Superior temporal gyrus (tissue), 1 donor: ENCODE data around the gene TLR8.
A peak's percentile ranks its signal among the peaks of the same experiment; 100 is the strongest.

Experiments
- DNase-seq: peaks from one replicate; pipeline ENCODE4 v3.0.0-alpha.2; 2016; ENCODE audit errors: extremely low spot score

Gene TLR8

GRCh38 chrX:12966151-12966550 is 59.7 kb downstream of the TLR8 start:
- DNase-seq, result no peak

GRCh38 chrX:12967711-12968465 is 61.5 kb downstream of the TLR8 start:
- DNase-seq, result no peak

GRCh38 chrX:12970691-12971202 is 64.3 kb downstream of the TLR8 start:
- peak; percentile 75 for DNase-seq

- DNase-seq, result no peak
Measured at GRCh38 chrX:12971282-12972003, 65.0 kb downstream of the TLR8 start.

- DNase-seq, result no peak
Measured at GRCh38 chrX:12972243-12972642, 65.8 kb downstream of the TLR8 start.
